Measurements from ENCODE around the gene FOXF1.

The FOXF1 gene

GRCh38 chr16:86510465-86511261 lies at the start of gene FOXF1:
TSS of gene FOXF1 (plus strand) at chr16:86510527. CDS start at chr16:86510570, 43 bp downstream.
- peak; percentile 46 for DNase-seq (ENCODE audit: low spot score)

GRCh38 chr16:86461037-86461436 lies 49.3 kb upstream of the FOXF1 start:
- no peak for DNase-seq (ENCODE audit: low spot score)

- no peak for DNase-seq (ENCODE audit: low spot score)
These were observed 47.8 kb upstream of the FOXF1 start for GRCh38 chr16:86462334-86463084.

- no peak for DNase-seq (ENCODE audit: low spot score)
These were observed 46.3 kb upstream of the FOXF1 start for GRCh38 chr16:86464044-86464443.

- DNase-seq (ENCODE audit: low spot score), result no peak
These were observed 44.9 kb upstream of the FOXF1 start for GRCh38 chr16:86465434-86465833.

GRCh38 chr16:86466696-86467406 lies 43.5 kb upstream of the FOXF1 start:
- no peak for DNase-seq (ENCODE audit: low spot score)

- no peak for DNase-seq (ENCODE audit: low spot score)
These were observed 42.8 kb upstream of the FOXF1 start for GRCh38 chr16:86467490-86467889.

- DNase-seq (ENCODE audit: low spot score), result no peak
These were observed 39.4 kb upstream of the FOXF1 start for GRCh38 chr16:86470964-86471363.

- DNase-seq (ENCODE audit: low spot score), result no peak
These were observed 38.4 kb upstream of the FOXF1 start for GRCh38 chr16:86471896-86472295.

GRCh38 chr16:86472366-86472765 lies 38.0 kb upstream of the FOXF1 start:
- no peak for DNase-seq (ENCODE audit: low spot score)

- peak; percentile 49 for DNase-seq (ENCODE audit: low spot score)
These were observed 33.3 kb upstream of the FOXF1 start for GRCh38 chr16:86476956-86477534.

- DNase-seq (ENCODE audit: low spot score), result no peak
These were observed 32.7 kb upstream of the FOXF1 start for GRCh38 chr16:86477642-86478041.

- DNase-seq (ENCODE audit: low spot score), result no peak
These were observed 31.5 kb upstream of the FOXF1 start for GRCh38 chr16:86478779-86479178.

GRCh38 chr16:86479419-86479818 lies 30.9 kb upstream of the FOXF1 start:
- no peak for DNase-seq (ENCODE audit: low spot score)

- DNase-seq (ENCODE audit: low spot score), result no peak
These were observed 29.9 kb upstream of the FOXF1 start for GRCh38 chr16:86480444-86480843.

- no peak for DNase-seq (ENCODE audit: low spot score)
These were observed 28.7 kb upstream of the FOXF1 start for GRCh38 chr16:86481607-86482006.

- DNase-seq (ENCODE audit: low spot score), result no peak
These were observed 26.1 kb upstream of the FOXF1 start for GRCh38 chr16:86484240-86484639.

GRCh38 chr16:86485746-86486145 lies 24.6 kb upstream of the FOXF1 start:
- no peak for DNase-seq (ENCODE audit: low spot score)

- DNase-seq (ENCODE audit: low spot score), result peak; percentile 64
These were observed 19.3 kb upstream of the FOXF1 start for GRCh38 chr16:86490859-86491639.

- DNase-seq (ENCODE audit: low spot score), result no peak
These were observed 18.7 kb upstream of the FOXF1 start for GRCh38 chr16:86491640-86492023.

GRCh38 chr16:86492267-86492960 lies 17.9 kb upstream of the FOXF1 start:
- no peak for DNase-seq (ENCODE audit: low spot score)

All from AG20443 (cell line).